HFF-Myc (cell line): Measurements from ENCODE around the gene NEURL1B.
A peak's percentile ranks its signal among the peaks of the same experiment; 100 is the strongest.

Experiments used
- DNase-seq: peaks from one replicate; pipeline ENCODE4 v3.0.0-alpha.2; 2011; ENCODE audit warnings: low read depth; ENCODE audit errors: extremely low read depth
- H3K4me3 ChIP-seq: replicated peaks from 2 replicates; pipeline ENCODE4 v1.5.1; 2011; ENCODE audit warnings: low read depth, mild to moderate bottlenecking, control low read depth, low read length
- TF ChIP-seq, protein P1 (sequence below): IDR thresholded peaks from 2 replicates; pipeline ENCODE4 v1.5.1; 2012; ENCODE audit warnings: mild to moderate bottlenecking, low read depth, low read length, control low read depth; ENCODE audit errors: missing control alignments

Gene NEURL1B

DNA sequence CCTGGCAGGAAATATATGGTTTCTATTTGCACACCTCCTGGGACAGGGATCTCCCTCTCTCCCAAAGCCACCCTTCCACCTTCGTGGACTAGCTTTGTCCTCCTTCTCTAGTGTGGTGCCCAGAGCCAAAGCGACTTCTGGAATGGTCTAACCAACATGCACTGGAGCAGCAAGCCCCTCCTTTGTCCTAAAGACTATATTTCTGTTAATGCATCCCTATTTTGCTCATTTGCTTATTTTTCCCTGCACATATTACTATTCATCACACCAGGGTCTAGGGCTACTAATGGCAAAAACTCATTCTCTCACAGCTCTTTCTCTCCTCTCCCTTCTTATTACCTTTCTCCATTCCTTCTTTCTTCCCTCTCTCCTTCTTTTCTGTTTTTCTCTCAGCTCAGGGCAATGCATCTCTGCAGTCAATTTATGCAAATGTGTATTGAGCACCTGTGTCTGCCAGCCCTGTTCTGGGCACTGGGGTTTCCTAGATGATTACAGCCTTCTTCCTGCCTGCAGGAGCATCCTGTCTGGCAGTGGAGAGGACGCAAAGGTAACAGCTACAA is 2.8 kb upstream of the NEURL1B start:
- no peak for DNase-seq
- TF ChIP-seq, protein P1, sequence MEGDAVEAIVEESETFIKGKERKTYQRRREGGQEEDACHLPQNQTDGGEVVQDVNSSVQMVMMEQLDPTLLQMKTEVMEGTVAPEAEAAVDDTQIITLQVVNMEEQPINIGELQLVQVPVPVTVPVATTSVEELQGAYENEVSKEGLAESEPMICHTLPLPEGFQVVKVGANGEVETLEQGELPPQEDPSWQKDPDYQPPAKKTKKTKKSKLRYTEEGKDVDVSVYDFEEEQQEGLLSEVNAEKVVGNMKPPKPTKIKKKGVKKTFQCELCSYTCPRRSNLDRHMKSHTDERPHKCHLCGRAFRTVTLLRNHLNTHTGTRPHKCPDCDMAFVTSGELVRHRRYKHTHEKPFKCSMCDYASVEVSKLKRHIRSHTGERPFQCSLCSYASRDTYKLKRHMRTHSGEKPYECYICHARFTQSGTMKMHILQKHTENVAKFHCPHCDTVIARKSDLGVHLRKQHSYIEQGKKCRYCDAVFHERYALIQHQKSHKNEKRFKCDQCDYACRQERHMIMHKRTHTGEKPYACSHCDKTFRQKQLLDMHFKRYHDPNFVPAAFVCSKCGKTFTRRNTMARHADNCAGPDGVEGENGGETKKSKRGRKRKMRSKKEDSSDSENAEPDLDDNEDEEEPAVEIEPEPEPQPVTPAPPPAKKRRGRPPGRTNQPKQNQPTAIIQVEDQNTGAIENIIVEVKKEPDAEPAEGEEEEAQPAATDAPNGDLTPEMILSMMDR = no peak
- no peak overlapping the region for H3K4me3 ChIP-seq

DNA sequence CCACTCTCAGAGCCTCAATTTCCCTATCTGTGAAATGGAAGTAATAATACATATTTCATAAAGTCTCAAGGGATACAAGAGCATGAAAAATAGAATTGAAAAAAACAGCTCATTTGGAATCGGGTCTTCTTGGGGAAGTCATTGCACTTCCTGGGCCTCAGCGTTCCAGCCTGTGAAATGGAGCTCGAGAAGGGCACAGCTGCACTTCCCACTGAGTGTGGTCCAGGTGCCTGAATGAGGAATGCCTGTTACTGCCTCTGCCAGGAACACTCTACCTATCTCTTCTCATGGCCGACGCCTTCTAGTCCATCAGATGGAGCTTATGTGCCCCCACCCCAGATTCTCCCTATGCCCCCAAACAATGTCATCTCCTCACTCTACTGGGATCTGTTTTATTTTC is 924 bp upstream of the NEURL1B start:
- no peak for DNase-seq
- TF ChIP-seq, protein P1 = no peak
- H3K4me3 ChIP-seq = no peak overlapping the region

DNA sequence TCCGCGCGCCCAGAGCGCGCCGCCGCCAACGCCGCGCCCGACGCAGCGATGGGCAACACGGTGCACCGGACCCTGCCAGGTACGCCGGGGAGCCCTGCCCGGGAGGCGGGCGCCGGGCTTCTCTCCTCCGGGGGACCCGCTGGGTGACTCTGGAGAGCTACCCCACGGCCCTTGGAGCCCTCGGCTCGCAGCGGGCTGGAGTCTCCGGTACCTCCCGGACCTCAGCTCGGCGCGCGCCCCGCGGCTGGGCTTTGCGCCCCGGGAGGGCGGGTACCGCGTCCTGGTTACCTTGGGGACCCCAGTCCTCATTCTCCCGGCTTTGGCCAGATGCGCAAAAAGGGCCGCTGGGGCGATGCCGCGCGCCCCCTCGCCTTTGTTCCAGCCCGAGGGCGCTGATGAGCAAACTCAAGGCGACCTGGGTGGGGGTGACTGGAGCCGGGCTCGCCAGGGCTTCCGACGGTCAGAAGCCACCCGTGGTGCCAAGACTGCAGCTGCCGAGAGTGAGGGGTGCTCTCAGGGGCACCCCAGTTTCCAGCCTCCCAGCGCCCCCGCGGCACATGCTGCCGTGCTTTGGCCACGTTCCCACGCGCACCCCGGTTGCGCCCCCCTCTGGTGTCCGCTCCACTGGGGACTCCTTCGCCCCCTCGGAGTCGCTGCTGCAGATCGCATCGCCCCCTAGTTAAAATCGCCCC is 442 bp downstream of the NEURL1B start:
- DNase-seq = no peak
- TF ChIP-seq, protein P1 = no peak
- H3K4me3 ChIP-seq = peak overlapping the region; percentile 52

DNA sequence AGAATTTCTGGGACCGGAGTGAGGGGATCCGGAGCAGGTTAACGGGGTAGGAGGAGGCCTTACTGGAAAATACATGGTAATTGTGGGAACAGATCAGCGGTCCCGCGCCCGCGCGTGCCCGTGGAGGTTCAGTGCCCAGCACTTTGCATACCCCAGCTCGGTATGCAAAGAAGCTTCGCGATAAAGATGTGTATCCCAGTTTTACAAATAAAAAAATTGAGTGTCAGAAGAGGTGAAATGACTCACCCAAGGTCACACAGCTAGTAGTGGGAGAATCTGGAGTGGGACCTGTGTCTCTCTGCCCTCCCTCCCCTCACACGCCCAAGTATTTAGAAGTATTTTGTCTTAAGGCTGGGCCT is 967 bp downstream of the NEURL1B start:
- H3K4me3 ChIP-seq = peak overlapping the region; percentile 52
- TF ChIP-seq, protein P1 = no peak
- DNase-seq = no peak

DNA sequence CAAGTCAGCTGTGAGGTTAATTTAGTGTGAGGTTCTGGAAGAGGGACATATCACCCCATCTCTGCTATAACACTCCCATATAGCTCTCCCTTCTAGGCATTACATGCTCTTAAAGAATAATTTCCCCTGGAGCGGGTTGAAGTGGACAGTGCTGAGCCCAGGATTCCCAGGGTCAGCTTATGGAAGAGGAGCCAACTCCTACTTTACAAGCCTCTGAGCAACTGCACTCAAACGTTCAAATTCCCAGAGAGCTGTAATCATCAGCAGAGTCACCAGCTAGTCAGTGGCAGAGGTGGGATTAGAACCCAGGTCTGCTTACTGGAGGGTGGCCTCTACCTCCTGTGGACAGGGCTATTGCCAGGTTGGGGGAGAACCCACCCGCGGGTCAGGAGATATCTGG is 1.4 kb downstream of the NEURL1B start:
- TF ChIP-seq, protein P1 = no peak
- H3K4me3 ChIP-seq = no peak overlapping the region
- DNase-seq = no peak

DNA sequence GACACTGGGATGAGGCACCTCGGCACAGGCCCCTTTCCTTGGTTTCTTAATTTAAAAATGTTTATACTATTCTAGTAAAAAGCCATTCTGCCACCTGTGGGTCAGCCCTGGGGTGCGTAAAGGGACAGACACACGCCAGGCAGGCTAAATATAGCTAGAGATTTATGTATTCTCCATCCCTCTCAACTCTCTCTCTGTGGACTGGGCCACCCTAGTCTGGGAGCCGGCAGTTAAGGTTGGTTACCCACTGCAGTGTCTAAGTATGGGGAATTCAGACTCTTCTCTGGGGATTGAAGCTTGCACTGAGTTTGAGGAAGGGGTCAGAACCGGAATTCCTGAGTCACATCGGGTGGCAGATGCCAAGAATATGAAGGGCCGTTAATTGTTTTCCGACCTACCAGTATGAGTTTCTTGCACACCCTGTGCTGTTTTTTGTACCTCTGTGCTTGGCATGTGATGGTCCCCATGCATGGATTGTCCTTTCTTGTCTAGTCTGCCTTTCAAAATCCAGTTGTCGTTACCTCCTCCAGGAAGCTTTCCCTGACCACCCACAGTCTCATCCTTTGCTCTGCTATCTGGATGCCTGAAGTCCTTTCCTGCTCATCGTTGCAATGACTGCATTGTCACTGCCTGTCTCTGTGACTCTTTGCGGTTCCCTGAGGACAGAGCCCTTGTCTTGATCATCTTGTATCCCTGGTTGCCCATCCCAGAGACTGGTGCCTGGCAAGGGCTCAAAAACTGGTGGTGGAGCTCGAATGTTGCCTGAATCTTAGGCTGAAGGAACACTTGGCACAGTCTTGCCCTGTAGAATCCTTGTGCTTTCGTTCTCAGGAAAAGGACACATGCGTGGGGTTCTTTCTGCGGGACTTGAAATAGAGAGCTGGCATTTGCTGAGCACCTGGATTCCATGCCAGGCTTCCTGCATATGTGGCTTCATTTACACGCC is 2.1 kb downstream of the NEURL1B start:
- H3K4me3 ChIP-seq = no peak overlapping the region
- DNase-seq = no peak
- TF ChIP-seq, protein P1 = no peak
